ENCODE data around the gene ZNF616. TPM values are rescaled to one million over a fixed set of nuclear protein-coding genes. Genes with fewer than 3 reads are reported as not detected.

The ZNF616 gene
- total and polyA plus RNA-seq, 2 of the 8 experiments (the other 6 are each of a cell fraction or from before 2014, with no cell fraction given), result 5.7 to 40.5 TPM

DNA sequence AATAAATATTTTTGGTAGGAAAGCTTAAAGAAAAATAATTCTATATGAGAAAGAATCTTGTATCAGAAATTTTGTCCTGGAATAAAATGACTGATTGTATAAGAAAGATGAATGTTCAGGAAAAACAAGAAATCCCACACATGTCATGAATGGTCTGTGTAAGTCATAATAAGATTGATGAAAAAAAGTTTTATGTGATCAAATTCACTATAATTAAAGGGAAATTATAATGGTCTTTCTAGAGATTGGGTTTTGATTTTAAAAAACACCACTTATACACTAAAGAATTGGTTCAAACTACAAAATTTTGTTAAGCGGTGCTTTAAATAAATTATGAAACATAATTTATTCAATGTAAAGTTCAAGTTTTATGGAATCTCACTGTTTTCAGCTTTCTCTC is 37.0 kb downstream of the ZNF616 start:
- FAIRE-seq, result no peak

More for the DNA sequence above, 37.0 kb downstream of the ZNF616 start:
- Histone ChIP-seq H2BK5ac (ENCODE audit: low read depth, low read length) (no peak overlapping the region), H2BK12ac (ENCODE audit: low read depth, low read length) (no peak overlapping the region), H2BK20ac (ENCODE audit: low read length) (no peak overlapping the region), H3K4me1 (replicated peaks in 1 of 4; ENCODE audit: control insufficient read depth in 3 of 4, insufficient read depth in 4 of 4, low read length in 3 of 4) (no peaks in the 10 kb centered on the region), H3K4me3 (ENCODE audit: extremely low read depth in 1 of 4, insufficient read depth in 2 of 4, low read depth in 3 of 4, low read length in 4 of 4) (no peak overlapping the region), H4K5ac (ENCODE audit: insufficient read length, low read depth, low read length) (no peak overlapping the region), H3K9ac (replicated peaks in 1 of 4; ENCODE audit: extremely low read depth in 1 of 4, low read depth in 3 of 4, low read length in 3 of 4) (no peak overlapping the region), H2BK15ac (ENCODE audit: low read length) (no peak overlapping the region), H4K20me1 (replicated peaks in 1 of 2; ENCODE audit: control insufficient read depth in 1 of 2, insufficient read depth in 2 of 2, low read length in 2 of 2) (no peaks in the 10 kb centered on the region), H3K23me2 (ENCODE audit: low read depth, low read length) (no peaks in the 10 kb centered on the region), H3K4me2 (ENCODE audit: insufficient read depth in 1 of 2, low read depth in 2 of 2, low read length in 2 of 2) (no peak overlapping the region), H3K4ac (replicated peaks; ENCODE audit: insufficient read length, low read depth, low read length) (no peak overlapping the region), H3K56ac (replicated peaks; ENCODE audit: insufficient read length, low read depth, low read length) (no peak overlapping the region), H4K8ac (ENCODE audit: extremely low read depth, insufficient read depth, low read length) (no peak overlapping the region), H3K27me3 (replicated peaks in 1 of 4; ENCODE audit: control insufficient read depth in 3 of 4, extremely low read depth in 1 of 4, insufficient read depth in 3 of 4, low read length in 3 of 4) (no peaks in the 10 kb centered on the region), H2BK120ac (replicated peaks; ENCODE audit: low read depth, low read length) (no peak overlapping the region), H3K79me2 (ENCODE audit: control insufficient read depth in 1 of 2, insufficient read depth in 2 of 2, low read length in 2 of 2) (no peaks in the 10 kb centered on the region), H3K27ac (ENCODE audit: low read depth, low read length) (no peak overlapping the region), H3K14ac (ENCODE audit: insufficient read length) (no peak overlapping the region), H2AK5ac (ENCODE audit: low read depth, low read length) (no peak overlapping the region), H4K91ac (replicated peaks; ENCODE audit: insufficient read length, low read length) (no peak overlapping the region), H3K9me3 (ENCODE audit: insufficient read depth in 2 of 2, low read depth in 1 of 2, low read length in 1 of 2) (peaks cover 33 to 51% of the 10 kb centered on the region in 2 experiments), H2AFZ (ENCODE audit: low read length) (no peak overlapping the region), H3K36me3 (ENCODE audit: control insufficient read depth in 2 of 4, insufficient read depth in 4 of 4, low read length in 3 of 4) (no peaks in the 10 kb centered on the region), H3K79me1 (ENCODE audit: low read depth, low read length) (no peaks in the 10 kb centered on the region), H3K18ac (ENCODE audit: extremely low read depth, low read length) (no peak overlapping the region), H3K23ac (ENCODE audit: insufficient read length) (no peak overlapping the region)
- CTCF ChIA-PET (ENCODE audit: partially characterized antibody), result interaction anchor here (0.7 kb wide), 1 partner anchor 100 kb away, joined by 3 read pairs; no protein-coding TSS in a partner anchor
- WGBS, 2 experiments (ENCODE audit: extremely low coverage in 1 of 2, insufficient coverage in 1 of 2, insufficient read length in 1 of 2, insufficient replicate concordance in 2 of 2, low coverage in 1 of 2, low lambda C conversion rate in 2 of 2, missing lambda C conversion rate in 1 of 2), result 96% methylated on average over 1 of the region's 1 CpG; no CpG with 5 or more reads in 1 of the 2 experiments
- POLR2A ChIA-PET (ENCODE audit: partially characterized antibody), result no interaction called here
- no peak for DNase-seq (ENCODE audit: low read depth in 1 of 2, low spot score in 2 of 2)
- TF ChIP-seq SAP30 (IDR thresholded peaks at IDR 0.05; ENCODE audit: insufficient read depth, insufficient replicate concordance, low read length) (no peak), CHD1 (IDR thresholded peaks at IDR 0.05; ENCODE audit: low read depth, low read length) (no peak), EP300 (IDR thresholded peaks at IDR 0.05; ENCODE audit: borderline replicate concordance in 1 of 2, low read depth in 2 of 2, low read length in 2 of 2) (no peak)

All from H1 (cell line).